Measurements from ENCODE around the gene RASAL1.

RASAL1 gene

GRCh38 chr12:113070117-113070906 is 65.2 kb downstream of the RASAL1 start:
- H3K9me3 ChIP-seq (ENCODE audit: control insufficient read depth, insufficient read depth, low read length) = no peaks in the 10 kb centered on the region
- peaks cover 7% of the 10 kb centered on the region; the same call in 1 of the 2 replicates for H3K27me3 ChIP-seq (ENCODE audit: control insufficient read depth, insufficient read depth, low read length)
- H3K4me3 ChIP-seq (ENCODE audit: low read depth, low read length) = no peak overlapping the region
- no peak overlapping the region for H3K9ac ChIP-seq (ENCODE audit: low read depth, low read length)
- peaks cover 8% of the 10 kb centered on the region; the same call in 1 of the 2 replicates for H3K4me1 ChIP-seq (ENCODE audit: control insufficient read depth, insufficient read depth, low read length)
- no peaks in the 10 kb centered on the region for H3K36me3 ChIP-seq (ENCODE audit: control insufficient read depth, insufficient read depth, low read length)
- H3K27ac ChIP-seq (ENCODE audit: low read depth, low read length) = no peak overlapping the region

GRCh38 chr12:113069751-113070116 is 65.8 kb downstream of the RASAL1 start:
- no peak overlapping the region for H3K9ac ChIP-seq (ENCODE audit: low read depth, low read length)
- H3K4me1 ChIP-seq (ENCODE audit: control insufficient read depth, insufficient read depth, low read length) = peaks cover 8% of the 10 kb centered on the region; the same call in 1 of the 2 replicates
- no peaks in the 10 kb centered on the region for H3K36me3 ChIP-seq (ENCODE audit: control insufficient read depth, insufficient read depth, low read length)
- no peak overlapping the region for H3K4me3 ChIP-seq (ENCODE audit: low read depth, low read length)
- no peak overlapping the region for H3K27ac ChIP-seq (ENCODE audit: low read depth, low read length)
- H3K9me3 ChIP-seq (ENCODE audit: control insufficient read depth, insufficient read depth, low read length) = no peaks in the 10 kb centered on the region
- H3K27me3 ChIP-seq (ENCODE audit: control insufficient read depth, insufficient read depth, low read length) = 0 out of 2 replicates have a peak, but pooled peaks cover 5% of the 10 kb centered on the region

- H3K36me3 ChIP-seq (ENCODE audit: control insufficient read depth, insufficient read depth, low read length) = no peaks in the 10 kb centered on the region
- peaks cover 8% of the 10 kb centered on the region; the same call in 1 of the 2 replicates for H3K4me1 ChIP-seq (ENCODE audit: control insufficient read depth, insufficient read depth, low read length)
- H3K9me3 ChIP-seq (ENCODE audit: control insufficient read depth, insufficient read depth, low read length) = no peaks in the 10 kb centered on the region
- H3K4me3 ChIP-seq (ENCODE audit: low read depth, low read length) = no peak overlapping the region
- H3K27ac ChIP-seq (ENCODE audit: low read depth, low read length) = no peak overlapping the region
- H3K9ac ChIP-seq (ENCODE audit: low read depth, low read length) = no peak overlapping the region
- peaks cover 2% of the 10 kb centered on the region; the same call in 1 of the 2 replicates for H3K27me3 ChIP-seq (ENCODE audit: control insufficient read depth, insufficient read depth, low read length)
These were observed 66.4 kb downstream of the RASAL1 start for GRCh38 chr12:113069149-113069548.

- no peaks in the 10 kb centered on the region for H3K36me3 ChIP-seq (ENCODE audit: control insufficient read depth, insufficient read depth, low read length)
- peaks cover 4% of the 10 kb centered on the region; the same call in 1 of the 2 replicates for H3K27me3 ChIP-seq (ENCODE audit: control insufficient read depth, insufficient read depth, low read length)
- no peaks in the 10 kb centered on the region for H3K9me3 ChIP-seq (ENCODE audit: control insufficient read depth, insufficient read depth, low read length)
- peaks cover 9% of the 10 kb centered on the region; the same call in 1 of the 2 replicates for H3K4me1 ChIP-seq (ENCODE audit: control insufficient read depth, insufficient read depth, low read length)
- H3K4me3 ChIP-seq (ENCODE audit: low read depth, low read length) = no peak overlapping the region
- H3K27ac ChIP-seq (ENCODE audit: low read depth, low read length) = no peak overlapping the region
- no peak overlapping the region for H3K9ac ChIP-seq (ENCODE audit: low read depth, low read length)
These were observed 67.3 kb downstream of the RASAL1 start for GRCh38 chr12:113067987-113068935.

- peaks cover 4% of the 10 kb centered on the region; the same call in 1 of the 2 replicates for H3K27me3 ChIP-seq (ENCODE audit: control insufficient read depth, insufficient read depth, low read length)
- no peak overlapping the region for H3K4me3 ChIP-seq (ENCODE audit: low read depth, low read length)
- H3K9me3 ChIP-seq (ENCODE audit: control insufficient read depth, insufficient read depth, low read length) = no peaks in the 10 kb centered on the region
- no peak overlapping the region for H3K27ac ChIP-seq (ENCODE audit: low read depth, low read length)
- H3K4me1 ChIP-seq (ENCODE audit: control insufficient read depth, insufficient read depth, low read length) = peaks cover 19% of the 10 kb centered on the region; the same call in 1 of the 2 replicates
- no peaks in the 10 kb centered on the region for H3K36me3 ChIP-seq (ENCODE audit: control insufficient read depth, insufficient read depth, low read length)
- no peak overlapping the region for H3K9ac ChIP-seq (ENCODE audit: low read depth, low read length)
These were observed 68.7 kb downstream of the RASAL1 start for GRCh38 chr12:113066813-113067400.

GRCh38 chr12:113065126-113066007 is 70.2 kb downstream of the RASAL1 start:
- Histone ChIP-seq H3K27ac (ENCODE audit: low read depth, low read length) (no peak overlapping the region), H3K27me3 (ENCODE audit: control insufficient read depth, insufficient read depth, low read length) (peaks cover 8% of the 10 kb centered on the region; the same call in 1 of the 2 replicates), H3K4me1 (ENCODE audit: control insufficient read depth, insufficient read depth, low read length) (peaks cover 19% of the 10 kb centered on the region; the same call in 1 of the 2 replicates), H3K4me3 (ENCODE audit: low read depth, low read length) (peak overlapping the region; percentile 53), H3K9me3 (ENCODE audit: control insufficient read depth, insufficient read depth, low read length) (no peaks in the 10 kb centered on the region), H3K36me3 (ENCODE audit: control insufficient read depth, insufficient read depth, low read length) (no peaks in the 10 kb centered on the region), H3K9ac (ENCODE audit: low read depth, low read length) (no peak overlapping the region)

- H3K9ac ChIP-seq (ENCODE audit: low read depth, low read length) = no peak overlapping the region
- H3K36me3 ChIP-seq (ENCODE audit: control insufficient read depth, insufficient read depth, low read length) = no peaks in the 10 kb centered on the region
- no peak overlapping the region for H3K4me3 ChIP-seq (ENCODE audit: low read depth, low read length)
- no peaks in the 10 kb centered on the region for H3K9me3 ChIP-seq (ENCODE audit: control insufficient read depth, insufficient read depth, low read length)
- H3K4me1 ChIP-seq (ENCODE audit: control insufficient read depth, insufficient read depth, low read length) = peaks cover 19% of the 10 kb centered on the region; the same call in 1 of the 2 replicates
- peaks cover 8% of the 10 kb centered on the region; the same call in 1 of the 2 replicates for H3K27me3 ChIP-seq (ENCODE audit: control insufficient read depth, insufficient read depth, low read length)
- H3K27ac ChIP-seq (ENCODE audit: low read depth, low read length) = no peak overlapping the region
These were observed 71.0 kb downstream of the RASAL1 start for GRCh38 chr12:113064395-113065125.

GRCh38 chr12:113063396-113064350 is 71.9 kb downstream of the RASAL1 start:
- no peak overlapping the region for H3K27ac ChIP-seq (ENCODE audit: low read depth, low read length)
- H3K9ac ChIP-seq (ENCODE audit: low read depth, low read length) = no peak overlapping the region
- H3K36me3 ChIP-seq (ENCODE audit: control insufficient read depth, insufficient read depth, low read length) = no peaks in the 10 kb centered on the region
- no peak overlapping the region for H3K4me3 ChIP-seq (ENCODE audit: low read depth, low read length)
- peaks cover 8% of the 10 kb centered on the region; the same call in 1 of the 2 replicates for H3K27me3 ChIP-seq (ENCODE audit: control insufficient read depth, insufficient read depth, low read length)
- H3K9me3 ChIP-seq (ENCODE audit: control insufficient read depth, insufficient read depth, low read length) = no peaks in the 10 kb centered on the region
- H3K4me1 ChIP-seq (ENCODE audit: control insufficient read depth, insufficient read depth, low read length) = peaks cover 16% of the 10 kb centered on the region; the same call in 1 of the 2 replicates

Data from HUES48 (cell line).